Measurements from ENCODE around the gene SLC23A2.
"Not testable (repeated sequence)": the region's sequence is repeated elsewhere in the genome, so short reads cannot be mapped to it uniquely, and the experiment has no call there.

SLC23A2 gene

DNA sequence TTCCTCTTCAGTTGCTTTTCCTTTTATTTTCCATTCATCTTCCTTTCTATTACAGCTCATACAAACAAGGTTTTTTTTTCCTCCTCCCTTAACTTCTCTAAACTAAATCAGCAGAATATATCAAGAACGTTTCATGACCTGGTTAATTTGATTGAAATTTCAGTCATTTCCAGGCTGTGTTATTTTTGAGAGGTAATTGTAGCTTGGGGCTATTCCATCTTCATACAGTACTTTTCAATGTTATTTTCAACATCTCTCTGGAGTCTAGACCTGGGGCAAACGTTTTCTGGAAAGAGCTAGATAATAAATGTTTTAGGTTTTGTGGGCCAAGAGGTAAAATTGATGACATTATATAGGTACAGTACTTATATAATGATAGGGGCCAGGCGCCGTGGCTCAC, 4.0 kb upstream of the SLC23A2 start:
- DNase-seq, result no peak

DNA sequence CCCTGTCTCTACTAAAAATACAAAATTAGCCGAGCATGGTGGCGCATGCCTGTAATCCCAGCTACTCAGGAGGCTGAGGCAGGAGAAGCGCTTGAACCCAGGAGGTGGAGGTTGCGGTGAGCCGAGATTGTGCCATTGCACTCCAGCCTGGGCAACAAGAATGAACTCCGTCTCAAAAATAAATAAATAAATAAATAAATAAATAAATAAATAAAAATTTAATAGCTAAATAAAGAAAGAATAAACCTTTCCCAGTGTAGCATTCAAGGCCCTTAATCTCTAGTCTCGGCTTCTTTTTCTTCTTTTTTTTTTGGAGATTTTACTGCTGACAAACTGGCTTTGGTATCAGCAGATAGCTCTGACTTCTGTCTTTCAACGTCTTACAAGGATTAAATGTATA, 3.5 kb upstream of the SLC23A2 start:
- not testable (repeated sequence) for DNase-seq

DNA sequence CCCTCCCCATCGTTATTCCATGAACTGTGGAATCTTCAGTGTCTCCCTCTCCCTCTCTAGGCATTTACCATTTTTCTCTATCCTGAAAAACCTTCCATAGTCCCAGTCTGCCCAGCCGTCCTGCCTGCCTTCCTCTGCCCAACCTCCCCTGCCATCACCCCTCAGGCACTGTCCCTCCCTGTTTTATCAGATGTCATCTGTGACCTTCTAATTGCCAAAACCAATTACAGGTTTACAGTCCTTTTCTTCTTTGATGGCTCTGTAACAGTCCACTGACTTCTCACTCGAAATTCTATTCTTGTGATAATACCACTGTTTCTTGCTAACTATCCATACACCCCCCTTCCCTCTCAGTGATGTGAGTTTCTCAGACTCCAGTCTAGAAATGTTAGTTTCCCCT, 2.3 kb upstream of the SLC23A2 start:
- DNase-seq, result no peak

DNA sequence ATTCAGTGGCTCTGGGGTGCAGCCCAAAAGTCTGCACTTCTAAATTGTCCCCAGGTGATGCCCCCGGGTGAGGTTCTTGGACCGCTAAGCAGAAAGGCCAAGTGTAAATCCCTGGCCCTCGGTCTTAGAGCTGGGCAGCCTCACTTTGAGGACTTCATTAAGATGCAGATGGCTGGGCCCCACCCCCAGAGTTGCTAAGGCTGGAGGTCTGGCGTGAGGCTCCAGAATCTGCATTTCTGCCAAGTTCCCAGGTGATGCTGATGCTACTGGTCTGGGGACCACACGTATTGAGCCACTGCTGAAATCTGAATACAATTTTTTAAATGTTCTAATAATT, 735 bp upstream of the SLC23A2 start:
- DNase-seq, result no peak

DNA sequence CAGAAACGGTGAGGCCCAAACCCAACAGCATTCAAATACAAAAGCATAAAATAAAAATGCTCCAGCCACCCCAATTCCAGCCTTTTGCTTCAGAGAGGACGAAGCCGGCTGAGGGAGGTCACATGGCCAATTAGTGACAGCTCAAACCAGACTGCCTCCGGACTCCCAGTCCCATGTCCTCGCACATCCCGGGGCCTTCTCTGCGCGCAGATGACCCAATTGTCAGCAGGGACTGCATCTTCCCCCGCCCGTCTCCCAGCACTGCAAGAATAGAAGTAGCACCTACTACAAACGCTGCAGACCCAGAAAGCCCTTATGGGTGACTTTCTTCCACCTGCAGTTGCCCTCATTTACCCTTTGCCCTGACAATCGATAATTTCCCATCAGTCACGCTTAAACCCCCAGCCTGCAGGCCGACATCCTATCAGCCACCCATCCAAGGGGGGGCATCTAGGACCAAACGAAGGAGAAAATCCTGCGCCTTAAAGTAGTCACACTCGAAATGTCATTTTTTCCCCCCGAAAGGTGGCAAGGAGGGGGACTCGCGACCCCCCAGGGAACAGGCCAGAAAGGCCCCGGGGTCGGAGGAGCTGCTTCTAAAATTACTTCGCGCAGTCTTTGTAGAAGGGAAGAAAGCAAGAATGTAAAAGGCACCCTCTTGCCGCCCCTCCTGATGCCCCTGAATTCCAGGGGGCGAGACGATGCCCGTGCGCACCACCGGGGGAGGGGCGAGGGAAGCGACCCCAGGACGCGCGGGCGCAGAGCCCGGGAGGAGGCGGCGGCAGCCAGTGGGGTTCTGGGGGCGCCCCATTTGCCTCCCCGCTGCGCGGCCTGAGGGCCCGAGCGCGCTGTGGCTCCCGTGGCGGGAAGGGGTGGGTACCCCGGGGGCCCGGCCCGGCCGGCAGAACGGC, 792 bp downstream of the SLC23A2 start:
- no peak for DNase-seq

DNA sequence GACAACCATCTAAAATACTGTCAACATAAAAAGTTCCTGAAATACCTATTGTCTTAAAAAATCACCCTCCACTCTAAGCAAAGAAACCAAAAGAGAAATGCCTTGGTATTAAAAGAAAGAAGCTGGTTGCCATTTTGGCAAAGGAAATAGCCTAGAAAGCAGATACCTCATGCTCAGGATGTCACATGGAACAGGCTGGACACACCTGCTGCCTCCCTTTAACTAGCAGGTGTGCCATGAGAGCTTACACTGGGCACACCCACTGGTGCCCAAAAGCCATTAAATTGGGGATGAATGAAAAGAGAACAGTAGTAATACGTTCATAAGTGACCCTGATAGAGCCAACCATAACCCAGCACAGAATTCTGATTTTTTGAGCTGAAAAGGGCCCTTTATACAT, 1.5 kb downstream of the SLC23A2 start:
- no peak for DNase-seq

DNA sequence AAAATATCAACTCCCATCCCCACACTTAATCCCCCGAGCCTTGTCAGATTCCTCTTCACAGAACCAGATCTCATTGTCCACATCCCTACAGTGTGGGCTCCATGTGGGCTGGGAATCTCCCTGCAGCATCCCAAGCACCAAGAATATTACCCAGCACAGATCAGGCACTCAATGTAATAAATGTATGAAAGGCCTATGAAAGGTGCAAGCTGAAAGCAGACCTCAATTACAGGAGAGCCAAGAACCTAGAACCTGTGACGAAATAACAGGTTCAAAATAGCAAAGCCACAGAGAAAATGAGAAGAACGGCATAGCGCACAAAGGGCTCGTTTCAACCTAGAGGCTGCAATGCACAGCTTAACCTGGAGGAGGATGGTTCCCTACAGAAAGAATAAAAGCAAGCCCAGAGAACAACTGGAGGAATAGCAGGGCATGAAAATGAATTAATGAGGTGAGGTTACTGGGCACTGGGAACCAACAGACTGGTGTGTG, 3.1 kb downstream of the SLC23A2 start:
- DNase-seq, result no peak

DNA sequence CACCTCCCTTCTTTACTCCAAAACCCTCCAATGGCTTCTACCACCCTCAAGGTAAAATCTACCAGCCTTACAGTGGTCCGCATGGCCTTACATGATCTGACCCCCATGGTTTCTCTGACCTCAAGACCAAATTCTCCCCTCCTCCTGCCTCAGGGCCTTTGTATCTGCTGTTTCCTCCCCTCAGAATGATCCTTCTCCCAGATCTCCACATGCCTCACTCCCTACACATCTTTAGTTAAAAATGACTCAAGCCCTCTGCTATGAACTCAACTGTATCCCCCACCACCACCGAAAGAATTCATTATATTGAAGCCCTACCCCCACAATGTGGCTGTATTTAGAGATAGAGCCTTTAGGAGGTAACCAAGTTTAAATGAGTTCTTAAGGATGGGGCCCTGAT, 4.1 kb downstream of the SLC23A2 start:
- no peak for DNase-seq

DNA sequence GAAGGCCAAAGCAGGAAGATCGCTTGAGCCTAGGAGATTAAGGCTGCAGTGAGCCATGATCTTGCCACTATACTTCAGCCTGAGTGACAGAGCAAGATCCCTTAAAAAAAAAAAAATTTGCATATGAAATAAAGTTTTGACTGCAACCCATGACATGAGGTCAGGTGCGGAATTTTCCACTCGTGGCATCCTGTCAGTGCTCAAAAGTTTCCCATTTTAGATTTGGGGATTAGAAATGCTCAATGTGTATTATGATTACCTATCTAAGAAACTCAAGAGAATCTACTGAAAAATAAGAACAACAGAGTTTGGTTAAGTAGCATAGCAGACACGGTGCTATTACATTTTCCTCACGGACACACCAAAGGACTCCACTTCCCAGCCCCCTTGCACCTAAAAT, 11.7 kb downstream of the SLC23A2 start:
- DNase-seq, result no peak

DNA sequence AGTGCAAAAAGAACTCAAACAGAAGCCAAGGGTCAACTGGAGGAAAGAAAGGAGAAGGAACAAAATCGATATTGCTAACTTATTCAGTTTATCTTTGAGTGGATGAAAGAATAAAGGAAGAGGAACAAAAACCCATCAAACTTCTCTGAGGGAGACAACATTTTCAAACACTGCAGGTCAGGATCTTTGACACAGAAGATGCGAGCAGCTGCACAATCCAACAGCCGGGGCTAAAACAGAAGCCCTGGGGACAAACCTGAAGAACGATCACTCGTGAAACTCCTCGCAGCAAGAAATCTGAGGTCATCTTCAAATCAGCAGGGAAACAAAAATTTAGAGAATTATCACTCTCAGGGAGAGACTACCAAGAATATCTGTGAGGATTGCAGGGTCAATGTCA, 14.2 kb downstream of the SLC23A2 start:
- no peak for DNase-seq

DNA sequence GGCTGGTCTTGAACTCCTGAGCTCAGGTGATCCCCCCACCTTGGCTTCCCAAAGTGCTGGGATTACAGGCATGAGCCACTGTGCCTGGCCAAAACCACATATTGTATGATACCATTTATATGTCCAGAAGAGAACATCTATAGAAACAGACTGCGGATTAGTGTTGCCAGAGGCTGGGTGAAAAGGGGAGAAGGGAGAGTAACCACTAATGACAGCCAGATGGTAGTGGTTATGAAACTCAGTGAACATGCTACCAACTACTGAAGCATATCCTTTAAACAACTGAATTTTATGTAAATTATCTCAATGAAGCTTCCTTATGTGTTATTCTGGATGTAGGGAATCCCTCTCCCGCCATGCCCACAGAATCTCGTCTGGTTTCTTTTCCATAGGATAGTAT, 15.7 kb downstream of the SLC23A2 start:
- peak; percentile 32 for DNase-seq

DNA sequence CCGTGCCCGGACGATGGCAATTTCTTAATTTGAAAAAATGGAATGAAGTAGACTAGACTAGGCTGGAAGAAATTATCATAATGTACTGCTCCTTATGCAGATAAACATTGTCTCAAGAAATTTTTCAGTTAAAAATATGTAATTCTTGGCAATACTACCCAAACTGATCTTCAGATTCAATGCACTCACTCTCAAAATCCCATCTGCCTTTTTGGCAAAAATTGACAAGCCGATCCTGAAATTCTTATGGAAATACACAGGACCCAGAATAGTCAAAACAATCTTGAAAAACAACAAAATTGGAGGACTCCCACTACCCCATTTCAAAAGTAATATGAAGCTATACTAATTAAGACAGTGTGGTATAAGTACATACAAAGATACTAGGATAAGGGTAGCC, 19.0 kb downstream of the SLC23A2 start:
- DNase-seq, result no peak

DNA sequence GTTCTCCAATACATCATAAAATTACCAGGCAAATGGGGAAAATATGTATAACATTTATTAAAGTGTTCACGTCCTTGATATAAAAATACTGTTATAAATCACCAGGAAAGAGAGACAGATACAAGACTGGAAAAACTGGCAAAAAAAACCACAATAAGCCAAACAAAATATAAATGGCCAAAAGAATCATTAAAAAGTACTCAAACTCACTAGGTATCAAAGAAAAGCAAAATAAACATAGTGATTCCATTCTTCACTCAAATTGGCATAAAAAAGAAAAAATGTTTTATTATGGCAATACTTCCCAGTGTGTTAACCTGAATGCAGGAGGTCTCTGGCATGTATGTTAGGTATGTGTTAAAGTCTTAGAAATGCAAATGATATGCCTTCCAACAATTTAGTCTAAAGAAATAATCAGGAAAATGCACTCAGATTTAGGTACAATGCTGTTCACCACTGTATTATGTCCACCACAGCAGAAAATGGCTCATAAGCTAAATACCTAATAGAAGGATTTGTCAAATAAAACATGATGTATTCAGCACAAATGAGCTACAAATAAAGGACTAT, 21.4 kb downstream of the SLC23A2 start:
- DNase-seq, result no peak

DNA sequence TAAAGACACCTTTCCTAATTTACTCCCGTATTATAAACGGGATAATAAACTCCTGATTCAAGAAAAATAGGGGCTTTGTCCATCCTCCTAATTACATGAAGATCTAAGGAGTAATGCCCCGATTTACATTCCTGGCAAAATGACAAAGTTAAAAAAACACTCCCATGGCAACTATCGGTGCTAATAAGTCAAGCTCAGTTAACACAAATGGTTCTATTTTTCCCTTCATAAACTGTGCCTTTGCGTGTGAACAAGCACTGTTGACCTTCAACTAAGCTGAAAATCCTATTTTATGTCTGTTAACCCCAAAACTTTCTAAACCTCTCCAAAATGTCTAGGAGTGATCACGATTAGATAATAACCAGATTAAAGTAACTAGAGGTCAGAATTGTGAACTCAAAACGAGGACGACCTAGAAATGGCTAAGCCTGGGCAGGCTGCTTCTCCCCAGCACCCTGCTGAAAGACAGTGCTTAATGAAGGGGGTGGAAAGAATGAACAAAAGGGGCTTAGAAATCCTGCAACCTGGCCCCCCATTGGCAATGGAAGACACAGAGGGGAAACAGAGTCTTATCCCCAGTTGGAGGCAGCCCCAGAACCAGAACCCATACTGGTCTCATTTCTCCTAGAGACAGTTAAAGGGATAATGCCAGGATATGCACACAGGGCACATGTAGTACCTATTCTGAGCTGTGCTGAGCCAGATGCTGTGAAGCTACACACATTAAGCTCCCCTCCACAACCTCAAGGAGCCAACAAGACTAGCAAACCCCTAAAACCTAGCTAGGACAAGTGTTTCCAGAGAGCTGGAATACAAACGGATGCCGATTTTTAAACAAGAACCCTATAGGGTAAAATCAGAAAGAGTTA, 23.0 kb downstream of the SLC23A2 start:
- DNase-seq, result no peak

DNA sequence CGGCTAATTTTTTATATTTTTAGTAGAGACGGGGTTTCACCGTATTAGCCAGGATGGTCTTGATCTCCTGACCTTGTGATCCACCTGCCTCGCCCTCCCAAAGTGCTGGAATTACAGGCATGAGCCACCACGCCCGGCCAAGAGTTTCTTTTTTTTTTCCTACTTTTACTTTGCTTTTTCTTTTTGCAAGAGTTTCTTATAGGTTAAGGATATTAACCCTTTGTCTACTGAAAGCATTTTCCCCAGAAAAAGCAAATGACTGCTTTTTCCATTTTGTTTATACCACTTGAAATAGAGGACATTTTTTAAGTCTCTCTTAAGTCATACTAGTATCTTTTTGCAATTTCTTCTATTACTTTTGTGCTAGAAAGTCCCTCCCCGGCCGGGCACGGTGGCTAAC, 25.3 kb downstream of the SLC23A2 start:
- DNase-seq, result not testable (repeated sequence)

DNA sequence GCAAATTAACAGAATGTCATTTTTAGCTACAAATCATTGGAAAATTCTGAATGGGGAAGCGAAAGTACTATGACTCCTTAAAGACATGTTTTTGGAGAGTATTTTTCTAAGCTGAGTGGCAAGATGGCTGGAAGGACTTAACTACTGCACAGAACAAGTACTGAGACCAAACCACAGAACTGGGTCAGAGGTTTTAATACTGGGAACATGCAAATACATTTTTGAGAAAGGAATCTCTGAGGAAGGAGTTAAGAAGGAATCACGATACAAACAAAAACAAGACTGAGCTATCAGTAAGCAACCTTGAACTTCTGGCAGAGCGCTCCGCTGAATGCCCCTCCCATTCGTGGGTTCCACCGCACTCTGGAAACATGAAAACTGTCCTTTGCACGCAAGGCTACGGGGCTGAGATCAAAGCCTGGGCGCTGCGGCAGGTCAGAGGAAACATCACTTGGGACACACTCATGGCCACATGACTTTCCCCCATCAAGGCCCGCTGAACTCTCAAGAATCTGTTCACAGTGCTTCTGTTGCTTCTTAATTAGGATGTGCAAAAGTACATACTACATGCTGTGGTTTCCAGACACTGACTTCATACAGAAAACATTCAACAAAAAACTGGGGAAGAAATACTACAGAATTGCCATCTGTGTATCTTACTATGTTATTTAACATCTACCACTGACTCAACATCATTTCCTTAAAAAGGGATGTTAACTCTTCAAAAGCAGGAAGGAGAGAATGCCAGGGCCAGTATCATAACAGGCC, 27.8 kb downstream of the SLC23A2 start:
- DNase-seq, result no peak

DNA sequence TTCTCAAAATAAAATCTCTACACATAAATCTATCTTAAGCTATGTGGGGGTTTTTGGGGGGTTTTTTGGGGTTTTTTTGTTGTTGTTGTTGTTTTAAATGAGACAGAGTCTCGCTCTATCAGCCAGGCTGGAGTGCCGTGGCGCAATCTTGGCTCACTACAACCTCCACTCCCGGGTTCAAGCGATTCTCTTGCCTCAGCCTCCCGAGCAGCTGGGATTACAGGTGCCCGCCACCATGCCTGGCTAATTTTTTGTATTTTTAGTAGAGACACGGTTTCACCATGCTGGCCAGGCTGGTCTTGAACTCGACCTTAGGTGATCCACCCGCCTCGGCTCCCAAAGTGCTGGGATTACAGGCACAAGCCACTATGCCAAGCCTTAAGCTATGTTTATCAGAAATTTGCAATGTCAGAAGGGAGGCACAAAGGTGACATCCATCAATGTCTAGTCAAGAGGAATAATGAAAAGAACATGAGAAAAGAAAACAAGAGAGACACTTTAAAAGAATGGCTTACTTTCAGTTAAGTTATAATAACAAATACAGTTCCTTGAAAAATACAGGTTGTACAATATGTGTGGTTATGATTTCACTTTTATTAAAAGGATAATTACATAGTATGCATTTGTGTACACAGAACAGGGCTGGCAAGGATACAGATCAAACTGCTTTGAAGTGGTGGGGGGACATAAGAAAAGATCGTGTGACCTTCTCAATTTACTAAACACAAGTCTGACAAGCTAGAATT, 28.6 kb downstream of the SLC23A2 start:
- no peak for DNase-seq

DNA sequence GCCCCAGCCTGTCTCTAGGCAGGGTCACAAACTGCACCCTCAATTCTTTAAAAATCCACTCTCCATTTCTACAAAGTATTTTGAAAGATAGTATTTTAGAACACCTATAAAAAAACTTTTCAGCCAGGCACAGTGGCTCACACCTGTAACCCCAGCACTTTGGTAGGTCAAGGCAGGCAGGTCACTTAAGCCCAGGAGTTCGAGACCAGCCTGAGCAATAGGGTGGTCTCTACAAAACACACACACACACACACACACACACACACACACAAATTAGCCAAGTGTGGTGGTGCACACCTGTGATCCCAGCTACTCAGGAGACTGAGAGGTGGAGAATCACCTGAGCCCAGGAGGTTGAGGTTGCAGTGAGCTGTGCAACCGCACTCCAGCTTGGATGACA, 30.2 kb downstream of the SLC23A2 start:
- no peak for DNase-seq

DNA sequence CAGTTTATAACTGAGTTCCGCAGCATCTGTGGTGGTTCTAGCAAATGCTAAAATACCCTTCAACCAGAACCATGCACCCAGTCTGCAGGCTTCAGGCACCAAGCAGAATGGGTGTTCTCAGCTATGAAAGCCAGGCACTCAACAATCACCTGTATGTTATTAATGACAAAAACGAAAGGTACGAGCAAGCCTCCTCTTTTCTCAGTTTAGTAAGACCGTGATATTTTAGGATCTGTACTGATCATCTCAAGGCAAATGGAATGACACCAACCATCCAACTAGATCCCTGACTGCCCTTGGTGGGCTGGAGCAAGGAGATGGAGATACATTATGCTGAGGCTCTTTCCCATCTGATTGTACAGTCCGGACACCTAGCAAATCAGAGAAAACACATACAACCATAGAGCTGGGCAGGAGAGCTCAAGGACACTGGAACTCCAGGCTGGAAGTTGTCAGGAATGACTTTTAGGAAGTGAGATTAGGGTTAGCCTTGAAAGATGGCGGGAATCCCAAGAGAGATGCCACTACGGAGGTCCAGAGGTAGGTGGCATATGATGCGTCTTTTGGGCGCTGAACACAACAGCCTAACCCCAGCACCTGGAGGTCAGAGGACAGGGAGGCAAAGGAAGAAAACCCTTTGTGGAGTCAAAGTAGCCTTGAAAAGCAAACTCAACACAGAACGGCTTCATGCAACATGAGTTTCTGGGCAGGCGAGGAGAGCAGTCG, 33.4 kb downstream of the SLC23A2 start:
- no peak for DNase-seq

DNA sequence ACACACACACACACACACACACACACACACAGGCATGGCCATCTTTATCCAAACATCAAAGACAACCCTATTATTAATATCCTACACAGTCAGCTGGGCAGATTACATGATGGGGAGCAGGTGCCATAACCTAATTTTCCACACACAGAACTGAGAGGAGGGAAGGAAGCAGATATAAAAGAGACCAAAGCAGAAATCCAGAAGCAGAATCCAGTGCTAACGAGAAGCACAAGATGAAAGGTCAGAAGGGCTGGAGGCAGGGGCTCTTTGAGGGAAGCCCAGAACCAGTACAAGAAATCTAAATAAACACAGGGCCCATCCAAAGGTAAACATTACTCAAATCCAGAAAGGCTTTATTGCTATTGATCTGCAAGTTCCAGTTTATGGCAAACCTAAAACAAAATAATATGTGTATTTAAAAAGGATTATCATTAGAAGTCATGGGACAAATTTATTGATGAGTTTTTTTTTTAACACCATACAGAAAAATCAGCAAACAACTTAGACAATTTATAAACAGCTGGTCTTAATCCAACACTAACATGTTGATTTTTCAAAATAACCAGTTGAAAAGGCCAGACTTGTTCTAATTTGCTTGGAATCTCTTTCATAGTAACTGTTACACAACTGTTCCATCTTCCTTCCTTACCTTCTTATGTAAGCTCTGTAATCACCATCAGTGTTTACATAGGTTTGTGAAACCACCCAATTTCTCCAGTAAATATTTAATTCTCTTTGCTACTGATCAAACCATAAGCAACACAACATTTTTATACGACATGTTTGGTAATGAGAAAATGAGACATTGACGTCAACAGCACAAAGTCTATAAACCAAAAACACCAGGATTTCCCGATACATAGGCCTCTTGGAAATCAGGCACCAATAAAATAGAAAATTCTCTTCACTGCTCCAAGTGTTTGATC, 34.2 kb downstream of the SLC23A2 start:
- no peak for DNase-seq
